Suppressor macrophage treated with lipopolysaccharide for 4 hours (primary cell): ENCODE data around the gene KLHDC8B.
"Not testable (repeated sequence)": the region's sequence is repeated elsewhere in the genome, so short reads cannot be mapped to it uniquely, and the experiment has no call there.

Experiments
- DNase-seq: peaks from one replicate; pipeline ENCODE4 v3.0.0-alpha.2; 2020

Gene KLHDC8B

DNA sequence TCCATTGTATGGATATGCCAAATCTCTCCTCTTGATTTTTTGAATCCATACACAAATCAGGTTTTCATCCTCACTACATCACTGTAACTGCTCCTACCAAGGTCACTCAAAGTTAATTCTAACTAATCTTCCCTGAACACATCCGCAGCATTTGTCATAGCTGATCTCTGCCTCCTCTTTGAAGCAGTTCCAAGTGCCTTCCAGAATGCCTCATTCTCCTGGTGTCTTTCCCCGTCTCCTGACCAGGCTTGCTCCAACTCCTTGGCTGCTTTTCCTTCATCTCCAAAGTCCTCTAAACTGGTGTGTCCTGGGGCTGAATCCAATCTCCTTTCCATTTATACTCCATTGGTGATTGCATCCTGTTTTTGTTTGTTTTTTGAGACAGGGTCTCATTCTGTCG, 26.8 kb downstream of the KLHDC8B start:
- no peak for DNase-seq

GRCh38 chr3:49198611-49199230, 27.3 kb downstream of the KLHDC8B start:
- no peak for DNase-seq

DNA sequence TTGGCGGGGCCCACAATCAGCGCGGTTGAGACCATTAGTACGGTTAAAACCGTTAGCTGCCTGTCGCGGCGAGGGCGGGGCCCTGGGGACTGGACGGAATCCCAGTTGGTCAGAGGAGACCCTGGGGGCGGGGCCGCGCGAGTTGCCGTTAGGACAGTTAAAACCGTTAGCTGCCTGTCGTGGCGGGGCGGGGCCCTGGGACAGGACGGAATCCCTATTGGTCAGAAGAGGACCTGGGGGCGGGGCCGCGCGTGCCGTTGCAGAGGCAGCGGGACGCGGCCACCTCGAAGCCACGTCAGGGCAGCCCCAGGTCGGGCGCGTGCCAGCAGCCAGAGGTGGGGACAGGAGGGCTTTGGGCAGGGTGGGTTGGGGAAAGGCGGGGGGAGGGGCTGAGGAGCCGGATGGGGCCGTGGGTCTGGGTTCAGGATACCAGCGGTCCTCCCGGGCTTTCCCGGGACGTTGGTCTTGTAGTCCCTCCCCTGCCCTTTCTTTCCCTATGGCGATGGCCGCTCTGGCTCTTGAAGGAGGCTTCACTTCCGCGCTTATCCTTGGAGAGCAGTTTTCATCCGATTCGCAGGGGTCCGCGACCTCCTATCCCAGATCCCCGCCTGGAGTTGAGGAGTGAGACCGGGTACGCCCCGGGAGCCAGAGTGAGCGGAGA, 28.0 kb downstream of the KLHDC8B start:
- DNase-seq: no peak

DNA sequence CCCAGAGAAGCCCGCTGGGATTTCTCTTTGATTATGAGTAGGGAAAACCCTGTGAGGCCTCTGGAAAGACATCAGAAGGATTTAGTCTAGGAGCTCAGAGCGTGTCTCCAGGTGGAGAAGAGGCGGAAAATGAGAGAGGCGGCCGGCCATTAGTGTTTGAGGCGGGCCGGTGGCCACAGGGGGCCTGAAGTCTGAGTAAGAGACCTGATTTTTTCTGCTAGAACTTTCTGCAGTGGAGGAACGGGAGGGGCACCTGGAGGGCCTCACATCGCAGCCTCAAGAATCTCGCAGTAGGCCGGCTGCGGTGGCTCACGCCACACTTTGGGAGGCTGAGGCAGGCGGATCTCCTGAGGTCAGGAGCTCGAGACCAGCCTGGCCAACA, 28.5 kb downstream of the KLHDC8B start:
- DNase-seq: no peak

GRCh38 chr3:49213541-49213943, 42.1 kb downstream of the KLHDC8B start:
- no peak for DNase-seq

GRCh38 chr3:49213998-49214397, 42.6 kb downstream of the KLHDC8B start:
- DNase-seq: no peak

GRCh38 chr3:49216687-49217086, 45.3 kb downstream of the KLHDC8B start:
- DNase-seq: not testable (repeated sequence)

DNA sequence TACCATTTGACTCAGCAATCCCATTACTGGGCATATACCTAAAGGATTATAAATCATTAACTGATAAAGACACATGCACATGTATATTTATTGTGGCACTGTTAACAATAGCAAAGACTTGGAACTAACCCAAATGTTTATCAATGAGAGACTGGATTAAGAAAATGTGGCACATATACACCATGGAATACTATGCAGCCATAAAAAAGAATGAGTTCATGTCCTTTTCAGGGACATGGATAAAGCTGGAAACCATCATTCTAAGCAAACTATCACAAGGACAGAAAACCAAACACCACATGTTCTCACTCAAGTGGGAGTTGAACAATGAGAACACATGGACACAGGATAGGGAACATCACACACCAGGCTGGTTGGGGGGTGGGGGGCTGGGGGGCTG, 45.7 kb downstream of the KLHDC8B start:
- DNase-seq: not testable (repeated sequence)

GRCh38 chr3:49217688-49218470, 46.5 kb downstream of the KLHDC8B start:
- no peak for DNase-seq

GRCh38 chr3:49218471-49218989, 47.1 kb downstream of the KLHDC8B start:
- DNase-seq: not testable (repeated sequence)

DNA sequence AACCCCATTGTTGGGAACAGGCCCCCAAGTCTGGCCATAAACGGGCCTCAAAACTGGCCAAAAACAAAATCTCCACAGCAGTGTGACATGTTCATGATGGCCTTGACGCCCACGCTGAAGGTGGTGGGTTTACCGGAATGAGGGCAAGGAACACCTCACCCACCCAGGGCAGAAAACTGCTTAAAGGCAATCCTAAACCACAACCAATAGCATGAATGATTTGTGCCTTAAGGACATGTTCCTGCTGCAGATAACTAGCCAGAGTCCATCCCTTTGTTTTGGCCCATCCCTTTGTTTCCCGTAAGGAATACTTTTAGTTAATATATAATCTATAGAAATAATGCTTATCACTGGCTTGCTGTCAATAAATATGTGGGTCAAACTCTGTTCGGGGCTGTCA, 47.7 kb downstream of the KLHDC8B start:
- no peak for DNase-seq

DNA sequence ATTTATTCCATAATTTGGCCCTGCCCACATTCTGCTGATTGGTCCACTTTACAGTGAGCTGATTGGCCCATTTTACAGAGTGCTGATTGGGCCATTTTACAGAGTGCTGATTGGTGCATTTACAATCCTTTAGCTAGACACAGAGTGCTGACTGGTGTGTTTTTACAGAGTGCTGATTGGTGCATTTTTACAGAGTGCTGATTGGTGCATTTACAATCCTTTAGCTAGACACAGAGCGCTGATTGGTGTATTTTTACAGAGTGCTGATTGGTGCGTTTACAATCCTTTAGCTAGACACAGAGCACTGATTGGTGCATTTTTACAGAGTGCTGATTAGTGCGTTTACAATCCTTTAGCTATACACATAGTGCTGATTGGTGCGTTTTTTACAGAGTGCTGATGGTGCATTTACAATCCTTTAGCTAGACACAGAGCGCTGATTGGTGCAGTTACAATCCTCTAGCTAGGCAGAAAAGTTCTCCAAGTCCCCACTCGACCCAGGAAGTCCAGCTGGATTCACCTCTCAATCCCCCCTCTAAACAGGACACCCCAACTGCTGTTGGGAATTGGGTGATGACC, 49.7 kb downstream of the KLHDC8B start:
- DNase-seq: not testable (repeated sequence)

- no peak for DNase-seq
Measured at GRCh38 chr3:49222002-49222401, 50.6 kb downstream of the KLHDC8B start.
